Ishikawa (cell line): Measurements from ENCODE around the gene NUTF2.
A peak's percentile ranks its signal among the peaks of the same experiment; 100 is the strongest.

Source experiments
- CEBPB ChIP-seq: IDR thresholded peaks from 2 replicates; pipeline ENCODE4 v1.6.1; 2012
- CREB1 ChIP-seq: IDR thresholded peaks from 2 replicates; pipeline ENCODE4 v1.6.1; 2012; ENCODE audit warnings: low read depth
- EGR1 ChIP-seq: IDR thresholded peaks from 2 replicates; pipeline ENCODE4 v1.6.1; 2012
- EP300 ChIP-seq: IDR thresholded peaks from 2 replicates; pipeline ENCODE4 v1.6.1; 2012; ENCODE audit warnings: borderline replicate concordance
- FOXM1 ChIP-seq: IDR thresholded peaks from 2 replicates; pipeline ENCODE4 v1.6.1; 2012; ENCODE audit warnings: low read depth, borderline replicate concordance
- MAX ChIP-seq: IDR thresholded peaks from 2 replicates; pipeline ENCODE4 v1.6.1; 2012
- NFIC ChIP-seq: IDR thresholded peaks from 2 replicates; pipeline ENCODE4 v1.6.1; 2012
- RAD21 ChIP-seq: IDR thresholded peaks from 2 replicates; pipeline ENCODE4 v1.6.1; 2012; ENCODE audit warnings: low read depth
- REST ChIP-seq: IDR thresholded peaks from 2 replicates; pipeline ENCODE4 v1.6.1; 2012; ENCODE audit warnings: low read depth, mild to moderate bottlenecking
- TAF1 ChIP-seq: IDR thresholded peaks from 2 replicates; pipeline ENCODE4 v1.6.1; 2012; ENCODE audit warnings: low read depth, mild to moderate bottlenecking
- TCF12 ChIP-seq: IDR thresholded peaks from 2 replicates; pipeline ENCODE4 v1.6.1; 2012; ENCODE audit warnings: low read depth
- TEAD4 ChIP-seq: IDR thresholded peaks from 2 replicates; pipeline ENCODE4 v1.6.1; 2012
- USF1 ChIP-seq: IDR thresholded peaks from 2 replicates; pipeline ENCODE4 v1.6.1; 2012
- YY1 ChIP-seq: IDR thresholded peaks from 2 replicates; pipeline ENCODE4 v1.6.1; 2012; ENCODE audit warnings: low read depth
- ZBTB7A ChIP-seq: IDR thresholded peaks from 2 replicates; pipeline ENCODE4 v1.6.1; 2012; ENCODE audit warnings: low read depth

The NUTF2 gene

GRCh38 chr16:67881621-67882161 is 35.0 kb downstream of the NUTF2 start:
- TF ChIP-seq YY1 (no peak), TEAD4 (no peak), TAF1 (no peak), EGR1 (no peak), MAX (no peak), CEBPB (no peak), USF1 (no peak), RAD21 (no peak), REST (no peak), TCF12 (no peak), CREB1 (no peak), FOXM1 (no peak), EP300 (no peak), NFIC (no peak), ZBTB7A (no peak)

GRCh38 chr16:67882374-67883145 is 35.8 kb downstream of the NUTF2 start:
- no peak for TF ChIP-seq ZBTB7A
- TF ChIP-seq EGR1: no peak
- TF ChIP-seq RAD21: no peak
- no peak for TF ChIP-seq YY1
- TF ChIP-seq REST: no peak
- TF ChIP-seq TEAD4: no peak
- TF ChIP-seq FOXM1: no peak
- TF ChIP-seq CEBPB: no peak
- no peak for TF ChIP-seq MAX
- no peak for TF ChIP-seq TCF12

- peak; percentile 69 for TF ChIP-seq USF1
- TF ChIP-seq FOXM1: no peak
Observed at GRCh38 chr16:67883146-67883871, 36.6 kb downstream of the NUTF2 start.

GRCh38 chr16:67883872-67884261 is 37.1 kb downstream of the NUTF2 start:
- TF ChIP-seq RAD21 (peak; percentile 58), EP300 (no peak), CREB1 (no peak), YY1 (no peak), FOXM1 (no peak)

GRCh38 chr16:67884684-67885083 is 38.0 kb downstream of the NUTF2 start, which contains the start of gene NRN1L:
Gene NRN1L, plus strand, starts transcription at chr16:67884885. Its CDS starts 19 bp downstream, at chr16:67884904.
- TF ChIP-seq NFIC (peak; percentile 67; the same call in 1 of the 2 replicates), YY1 (no peak), MAX (peak; percentile 49; the same call in 1 of the 2 replicates)

- TF ChIP-seq TAF1 (no peak), FOXM1 (no peak), YY1 (no peak), EP300 (no peak), TEAD4 (no peak), MAX (no peak), CREB1 (no peak), RAD21 (no peak), REST (no peak), ZBTB7A (no peak), TCF12 (no peak), NFIC (no peak), USF1 (no peak), CEBPB (no peak), EGR1 (no peak)
Observed at GRCh38 chr16:67885545-67885944, 38.8 kb downstream of the NUTF2 start.
